Vagina (tissue), 2 donors: ENCODE results near the gene GCNT1. TPM values are rescaled to one million over a fixed set of nuclear protein-coding genes. Genes with fewer than 3 reads are reported as not detected.

ENCODE experiments used
- DNase-seq, 2 donors: peaks; one replicate each; pipeline ENCODE4 v3.0.0-alpha.2; 2017; ENCODE audit errors: extremely low spot score in 2 of 2
- H3K27ac ChIP-seq: fragments of 200-600 bp; sonication (generic); one replicate; pipeline ENCODE4 v1.5.1; 2019
- H3K27me3 ChIP-seq: fragments of 200-600 bp; sonication (generic); one replicate; pipeline ENCODE4 v1.5.1; 2019
- H3K36me3 ChIP-seq, 2 donors: fragments of 200-600 bp; sonication (generic); one replicate each; pipeline ENCODE4 v1.5.1; 2017 to 2019
- H3K4me1 ChIP-seq: fragments of 200-600 bp; sonication (generic); one replicate; pipeline ENCODE4 v1.5.1; 2019
- H3K4me3 ChIP-seq, 2 donors: fragments of 200-600 bp; sonication (generic); 1 replicate in 1 of 2; 2 replicates in 1 of 2; pipeline ENCODE4 v1.5.1; 2016 to 2019
- H3K9me3 ChIP-seq: fragments of 200-600 bp; sonication (generic); one replicate; pipeline ENCODE4 v1.5.1; 2019
- CTCF ChIP-seq, 3 experiments: fragments of 450-650 bp in 2 of 3; fragments of 200-600 bp in 1 of 3; sonication (generic) in 1 of 3; IDR thresholded peaks; one replicate each; pipeline ENCODE4 v1.5.1; 2017 to 2019; ENCODE audit warnings: antibody characterized with exemption in 3 of 3, mild to moderate bottlenecking in 2 of 3, moderate library complexity in 2 of 3
- POLR2A ChIP-seq, 2 donors: fragments of 450-650 bp; IDR thresholded peaks; one replicate each; pipeline ENCODE4 v1.6.1; 2017; ENCODE audit warnings: antibody characterized with exemption in 2 of 2, mild to moderate bottlenecking in 2 of 2, moderate library complexity in 2 of 2
- POLR2AphosphoS5 ChIP-seq, 2 donors: sonication (generic); formaldehyde crosslinking; IDR thresholded peaks; one replicate each; pipeline ENCODE4 v1.9.0; 2017; ENCODE audit warnings: antibody characterized with exemption in 2 of 2, mild to moderate bottlenecking in 2 of 2, low read depth in 1 of 2; ENCODE audit not compliant: insufficient read depth in 1 of 2
- intact Hi-C: fragments of 100-400 bp; cut with DNase I; formaldehyde crosslinking; loops from one replicate; pipeline ENCODE4 v1.15.1; 2023
- total RNA-seq: library from RNA; depleted of rRNA; stranded (reverse); fragments of >200 nt; gene quantifications from one replicate; pipeline ENCODE4 v1.2.3, GENCODE V29; 2016

Gene GCNT1
- 8.3 TPM for total RNA-seq

DNA sequence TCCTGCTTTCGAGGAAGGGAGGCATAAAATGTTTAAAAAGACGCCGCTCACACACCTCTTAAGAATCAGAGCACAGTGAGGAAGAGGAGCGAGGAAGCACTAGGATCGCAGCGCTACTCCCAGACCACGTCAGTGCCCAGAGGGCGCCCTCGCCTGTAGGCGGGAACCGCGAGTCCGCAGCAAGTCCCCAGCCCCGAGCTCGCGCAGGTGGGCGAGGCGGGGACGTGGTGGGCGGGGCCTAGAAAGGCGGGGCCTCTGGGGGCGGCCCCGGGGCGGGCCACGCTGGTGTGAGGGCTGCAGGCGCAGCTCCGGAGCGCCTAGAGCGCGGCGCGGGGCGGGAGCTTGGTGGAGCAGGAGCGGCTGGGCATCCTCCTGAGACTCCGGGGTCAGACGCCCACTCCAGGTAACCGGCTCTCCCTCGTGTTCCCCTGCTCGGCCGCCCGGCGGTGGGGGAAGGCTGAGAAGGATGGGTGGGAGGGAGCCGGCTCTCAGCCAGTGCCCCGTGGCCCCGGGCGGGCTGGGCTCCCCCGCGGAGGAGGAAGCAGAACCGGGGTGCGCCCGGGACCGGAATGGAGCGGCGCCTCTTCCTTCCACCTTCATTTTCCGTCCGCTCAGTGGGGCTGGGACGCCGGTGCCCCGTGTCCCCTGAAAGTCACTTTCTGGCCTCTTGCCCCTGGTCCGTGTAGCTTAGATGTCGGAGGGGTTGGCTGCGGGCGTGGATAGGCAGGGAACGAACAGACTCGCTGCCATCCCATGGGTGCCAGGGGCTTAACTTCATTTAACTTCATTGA lies at the start of gene GCNT1:
GCNT1 (plus strand) TSS at position 280 of the 791 bp plus-strand sequence. CDS start 43,200 bp downstream, outside the sequence.
- H3K36me3 ChIP-seq, result no peaks in the 10 kb centered on the region

GRCh38 chr9:76412638-76413037 lies 46.3 kb upstream of the GCNT1 start:
- H3K9me3 ChIP-seq, result no peaks in the 10 kb centered on the region
- no peak for TF ChIP-seq POLR2AphosphoS5 (IDR thresholded peaks at IDR 0.05; ENCODE audit: insufficient read depth in 1 of 2, low read depth in 1 of 2)
- no peak for TF ChIP-seq POLR2A (IDR thresholded peaks at IDR 0.05)
- no peak for TF ChIP-seq CTCF (IDR thresholded peaks at IDR 0.05)
- H3K27me3 ChIP-seq, result no peaks in the 10 kb centered on the region
- DNase-seq, result no peak
- intact Hi-C loops, result no loop called here
- H3K27ac ChIP-seq, result no peak overlapping the region
- H3K36me3 ChIP-seq, result no peaks in the 10 kb centered on the region
- no peaks in the 10 kb centered on the region for H3K4me1 ChIP-seq
- H3K4me3 ChIP-seq, result no peak overlapping the region

More for the DNA sequence above, at the start of gene GCNT1:
- no peaks in the 10 kb centered on the region for H3K9me3 ChIP-seq
- peak within 1 kb of the TSS; percentile 78 to 81 for H3K4me3 ChIP-seq
- H3K4me1 ChIP-seq, result peaks cover 15% of the 10 kb centered on the region
- H3K27ac ChIP-seq, result peak within 1 kb of the TSS; percentile 57
- no peaks in the 10 kb centered on the region for H3K27me3 ChIP-seq
- intact Hi-C loops, result no loop called here
- TF ChIP-seq CTCF (IDR thresholded peaks at IDR 0.05) (no peak), POLR2AphosphoS5 (IDR thresholded peaks at IDR 0.05; ENCODE audit: insufficient read depth in 1 of 2, low read depth in 1 of 2) (peak in 1 of 2 donors; percentile 63), POLR2A (IDR thresholded peaks at IDR 0.05) (peak in 1 of 2 donors; percentile 48)
- no peak for DNase-seq

- TF ChIP-seq POLR2AphosphoS5 (IDR thresholded peaks at IDR 0.05; ENCODE audit: insufficient read depth in 1 of 2, low read depth in 1 of 2), result no peak
- no peak for TF ChIP-seq POLR2A (IDR thresholded peaks at IDR 0.05)
- TF ChIP-seq CTCF (IDR thresholded peaks at IDR 0.05), result no peak
- no peaks in the 10 kb centered on the region for H3K4me1 ChIP-seq
- no peaks in the 10 kb centered on the region for H3K9me3 ChIP-seq
- H3K27me3 ChIP-seq, result no peaks in the 10 kb centered on the region
- intact Hi-C loops, result no loop called here
- DNase-seq, result no peak
- H3K27ac ChIP-seq, result no peak overlapping the region
- no peaks in the 10 kb centered on the region for H3K36me3 ChIP-seq
- no peak overlapping the region for H3K4me3 ChIP-seq
Measured at GRCh38 chr9:76413658-76414057, 45.3 kb upstream of the GCNT1 start.

DNA sequence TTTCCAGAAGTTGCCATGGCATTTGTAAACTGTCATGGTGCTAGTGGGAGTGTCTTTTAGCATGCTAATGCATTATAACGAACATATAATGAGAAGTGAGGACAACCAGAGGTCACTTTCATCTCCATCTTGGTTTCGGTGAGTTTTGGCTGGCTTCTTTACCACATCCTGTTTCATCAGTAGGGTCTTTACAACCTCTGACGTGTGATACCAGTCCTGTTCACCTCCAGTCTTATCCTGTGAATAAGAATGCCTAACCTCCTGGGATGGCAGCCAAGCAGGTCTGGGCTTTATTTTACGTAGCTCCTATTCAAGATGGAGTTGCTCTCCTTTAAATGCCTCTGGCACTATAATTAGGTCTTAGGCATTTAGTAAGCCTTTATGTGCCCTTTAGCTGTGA lies 44.3 kb upstream of the GCNT1 start:
- no peak for TF ChIP-seq POLR2AphosphoS5 (IDR thresholded peaks at IDR 0.05; ENCODE audit: insufficient read depth in 1 of 2, low read depth in 1 of 2)
- no peak for TF ChIP-seq CTCF (IDR thresholded peaks at IDR 0.05)
- no peak for TF ChIP-seq POLR2A (IDR thresholded peaks at IDR 0.05)
- intact Hi-C loops, result no loop called here
- Histone ChIP-seq H3K4me1 (no peaks in the 10 kb centered on the region), H3K27ac (no peak overlapping the region), H3K4me3 (no peak overlapping the region), H3K27me3 (no peaks in the 10 kb centered on the region), H3K36me3 (no peaks in the 10 kb centered on the region), H3K9me3 (no peaks in the 10 kb centered on the region)
- no peak for DNase-seq

GRCh38 chr9:76415154-76415553 lies 43.8 kb upstream of the GCNT1 start:
- Histone ChIP-seq H3K4me1 (no peaks in the 10 kb centered on the region), H3K27me3 (no peaks in the 10 kb centered on the region), H3K27ac (no peak overlapping the region), H3K4me3 (no peak overlapping the region), H3K9me3 (no peaks in the 10 kb centered on the region), H3K36me3 (no peaks in the 10 kb centered on the region)
- TF ChIP-seq POLR2A (IDR thresholded peaks at IDR 0.05) (no peak), CTCF (IDR thresholded peaks at IDR 0.05) (no peak), POLR2AphosphoS5 (IDR thresholded peaks at IDR 0.05; ENCODE audit: insufficient read depth in 1 of 2, low read depth in 1 of 2) (no peak)
- no peak for DNase-seq
- intact Hi-C loops, result no loop called here
